ENCODE results near the gene NIPAL3.

The NIPAL3 gene

DNA sequence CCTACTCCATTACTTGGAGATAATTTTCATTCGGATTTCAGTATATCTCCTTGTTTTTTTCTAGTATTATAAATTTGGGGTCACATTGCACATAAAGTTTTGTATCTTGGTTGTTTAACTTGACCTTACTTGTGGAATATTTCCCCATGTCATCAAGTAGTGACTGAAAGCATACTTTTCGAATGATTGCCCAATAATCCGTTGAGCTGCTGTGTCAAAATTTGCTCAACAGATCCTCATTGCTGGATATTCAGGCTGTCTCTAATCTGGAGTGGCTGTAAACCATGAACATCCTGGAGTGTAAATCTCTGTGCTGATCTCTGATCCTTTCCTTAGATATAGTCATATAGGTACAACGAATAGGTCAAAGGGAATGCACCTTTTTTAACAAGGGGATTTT is 4.9 kb downstream of the NIPAL3 start:
- Histone ChIP-seq H3K27me3 (ENCODE audit: low read length) (no peaks in the 10 kb centered on the region), H3K9ac (ENCODE audit: low read length) (no peak overlapping the region), H4K20me1 (ENCODE audit: low read depth, low read length) (no peaks in the 10 kb centered on the region), H3K27ac (ENCODE audit: low read depth, low read length) (no peak overlapping the region), H2AFZ (ENCODE audit: low read depth, low read length, severe bottlenecking) (no peak overlapping the region), H3F3A (ENCODE audit: insufficient read depth) (peaks cover 9% of the 10 kb centered on the region), H3K4me2 (ENCODE audit: low read depth, low read length, poor library complexity, severe bottlenecking) (no peak overlapping the region), H3K9me2 (replicated peaks; ENCODE audit: insufficient read depth, low read length) (no peaks in the 10 kb centered on the region), H3K79me2 (ENCODE audit: insufficient read depth, low read length) (peaks cover 29% of the 10 kb centered on the region; the same call in 1 of the 2 replicates), H3K4me3 (ENCODE audit: insufficient read depth, low read length, poor library complexity, severe bottlenecking) (no peak overlapping the region), H3K9me3 (ENCODE audit: insufficient read depth, low read length) (no peaks in the 10 kb centered on the region), H3K36me3 (ENCODE audit: low read length) (0 out of 2 replicates have a peak, but pooled peaks cover 3% of the 10 kb centered on the region)
- TF ChIP-seq EZH2phosphoT487 (conservative IDR thresholded peaks at IDR 0.05; ENCODE audit: low read length): no peak
- TF ChIP-seq, protein P1, sequence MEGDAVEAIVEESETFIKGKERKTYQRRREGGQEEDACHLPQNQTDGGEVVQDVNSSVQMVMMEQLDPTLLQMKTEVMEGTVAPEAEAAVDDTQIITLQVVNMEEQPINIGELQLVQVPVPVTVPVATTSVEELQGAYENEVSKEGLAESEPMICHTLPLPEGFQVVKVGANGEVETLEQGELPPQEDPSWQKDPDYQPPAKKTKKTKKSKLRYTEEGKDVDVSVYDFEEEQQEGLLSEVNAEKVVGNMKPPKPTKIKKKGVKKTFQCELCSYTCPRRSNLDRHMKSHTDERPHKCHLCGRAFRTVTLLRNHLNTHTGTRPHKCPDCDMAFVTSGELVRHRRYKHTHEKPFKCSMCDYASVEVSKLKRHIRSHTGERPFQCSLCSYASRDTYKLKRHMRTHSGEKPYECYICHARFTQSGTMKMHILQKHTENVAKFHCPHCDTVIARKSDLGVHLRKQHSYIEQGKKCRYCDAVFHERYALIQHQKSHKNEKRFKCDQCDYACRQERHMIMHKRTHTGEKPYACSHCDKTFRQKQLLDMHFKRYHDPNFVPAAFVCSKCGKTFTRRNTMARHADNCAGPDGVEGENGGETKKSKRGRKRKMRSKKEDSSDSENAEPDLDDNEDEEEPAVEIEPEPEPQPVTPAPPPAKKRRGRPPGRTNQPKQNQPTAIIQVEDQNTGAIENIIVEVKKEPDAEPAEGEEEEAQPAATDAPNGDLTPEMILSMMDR (IDR thresholded peaks at IDR 0.05; ENCODE audit: insufficient read depth, low read length, poor library complexity, severe bottlenecking): no peak

DNA sequence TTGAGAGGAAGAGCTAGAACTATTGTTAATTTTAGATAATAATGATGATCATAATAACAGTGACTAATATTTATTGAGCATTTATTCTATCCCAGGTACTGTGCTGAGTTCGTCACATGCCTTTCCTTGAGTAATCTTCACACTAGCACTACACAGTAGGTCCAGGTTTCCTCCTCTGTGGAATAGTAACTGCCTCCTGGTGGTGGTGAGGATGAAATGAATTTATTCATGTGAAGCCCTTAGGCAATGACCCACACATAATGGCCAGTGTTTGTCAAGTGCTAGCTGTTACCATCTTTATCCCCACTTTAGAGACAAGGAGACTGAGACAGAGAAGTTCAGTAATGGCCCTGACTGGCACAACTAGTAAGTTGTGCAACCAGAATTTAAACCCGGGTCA is 5.9 kb downstream of the NIPAL3 start:
- Histone ChIP-seq H4K20me1 (ENCODE audit: low read depth, low read length) (no peaks in the 10 kb centered on the region), H3K9ac (ENCODE audit: low read length) (no peak overlapping the region), H3K4me3 (ENCODE audit: insufficient read depth, low read length, poor library complexity, severe bottlenecking) (no peak overlapping the region), H3K9me3 (ENCODE audit: insufficient read depth, low read length) (no peaks in the 10 kb centered on the region), H2AFZ (ENCODE audit: low read depth, low read length, severe bottlenecking) (no peak overlapping the region), H3F3A (ENCODE audit: insufficient read depth) (peaks cover 7% of the 10 kb centered on the region), H3K79me2 (ENCODE audit: insufficient read depth, low read length) (peaks cover 22% of the 10 kb centered on the region; the same call in 1 of the 2 replicates), H3K27ac (ENCODE audit: low read depth, low read length) (no peak overlapping the region), H3K27me3 (ENCODE audit: low read length) (no peaks in the 10 kb centered on the region), H3K4me2 (ENCODE audit: low read depth, low read length, poor library complexity, severe bottlenecking) (no peak overlapping the region), H3K9me2 (replicated peaks; ENCODE audit: insufficient read depth, low read length) (no peaks in the 10 kb centered on the region), H3K36me3 (ENCODE audit: low read length) (0 out of 2 replicates have a peak, but pooled peaks cover 3% of the 10 kb centered on the region)
- TF ChIP-seq, protein P1 (IDR thresholded peaks at IDR 0.05; ENCODE audit: insufficient read depth, low read length, poor library complexity, severe bottlenecking): no peak
- TF ChIP-seq EZH2phosphoT487 (conservative IDR thresholded peaks at IDR 0.05; ENCODE audit: low read length): no peak

DNA sequence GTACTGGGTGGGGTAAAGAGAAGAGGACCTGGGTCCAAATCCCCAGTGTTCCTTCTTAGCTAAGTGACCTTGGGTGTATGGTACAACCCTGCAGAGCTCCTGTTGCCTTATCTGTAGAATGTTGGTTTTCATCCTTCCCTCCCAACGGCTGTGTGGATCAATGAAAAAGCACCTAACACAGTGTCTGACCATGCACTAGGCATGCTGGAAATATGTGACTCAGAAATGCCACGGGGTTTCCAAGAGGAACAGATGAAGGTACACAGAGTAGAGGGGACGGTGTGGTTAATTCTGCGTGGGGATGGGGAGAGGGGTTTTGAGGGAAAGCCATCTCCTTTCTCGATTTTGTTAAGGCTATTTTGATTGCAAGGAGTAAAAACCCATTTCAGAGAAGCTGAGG is 8.6 kb downstream of the NIPAL3 start:
- Histone ChIP-seq H3K36me3 (ENCODE audit: low read length) (0 out of 2 replicates have a peak, but pooled peaks cover 3% of the 10 kb centered on the region), H3K4me3 (ENCODE audit: insufficient read depth, low read length, poor library complexity, severe bottlenecking) (no peak overlapping the region), H3K9ac (ENCODE audit: low read length) (no peak overlapping the region), H3K4me2 (ENCODE audit: low read depth, low read length, poor library complexity, severe bottlenecking) (no peak overlapping the region), H3K79me2 (ENCODE audit: insufficient read depth, low read length) (0 out of 2 replicates have a peak, but pooled peaks cover 3% of the 10 kb centered on the region), H2AFZ (ENCODE audit: low read depth, low read length, severe bottlenecking) (no peak overlapping the region), H3K27ac (ENCODE audit: low read depth, low read length) (no peak overlapping the region), H3F3A (ENCODE audit: insufficient read depth) (no peaks in the 10 kb centered on the region), H3K9me2 (replicated peaks; ENCODE audit: insufficient read depth, low read length) (no peaks in the 10 kb centered on the region), H4K20me1 (ENCODE audit: low read depth, low read length) (no peaks in the 10 kb centered on the region), H3K27me3 (ENCODE audit: low read length) (no peaks in the 10 kb centered on the region), H3K9me3 (ENCODE audit: insufficient read depth, low read length) (no peaks in the 10 kb centered on the region)
- TF ChIP-seq EZH2phosphoT487 (conservative IDR thresholded peaks at IDR 0.05; ENCODE audit: low read length): no peak
- TF ChIP-seq, protein P1 (IDR thresholded peaks at IDR 0.05; ENCODE audit: insufficient read depth, low read length, poor library complexity, severe bottlenecking): no peak

All from SU-DHL-6 (cell line).